GM19438 (cell line): ENCODE results near the gene TPT1.
"Not testable (repeated sequence)": the region's sequence is repeated elsewhere in the genome, so short reads cannot be mapped to it uniquely, and the experiment has no call there.

Experiments
- ATAC-seq: cut with Tn5 transposase; IDR thresholded peaks from one replicate; pipeline ENCODE4 v1.9.1; 2021; ENCODE audit warnings: low read depth; ENCODE audit not compliant: unreplicated experiment

TPT1 gene

GRCh38 chr13:45341034-45341798 lies at the start of gene TPT1:
TSS of gene TPT1 (minus strand) at chr13:45341183. CDS start at chr13:45341069, 114 bp downstream.
- peak; percentile 76 for ATAC-seq

DNA sequence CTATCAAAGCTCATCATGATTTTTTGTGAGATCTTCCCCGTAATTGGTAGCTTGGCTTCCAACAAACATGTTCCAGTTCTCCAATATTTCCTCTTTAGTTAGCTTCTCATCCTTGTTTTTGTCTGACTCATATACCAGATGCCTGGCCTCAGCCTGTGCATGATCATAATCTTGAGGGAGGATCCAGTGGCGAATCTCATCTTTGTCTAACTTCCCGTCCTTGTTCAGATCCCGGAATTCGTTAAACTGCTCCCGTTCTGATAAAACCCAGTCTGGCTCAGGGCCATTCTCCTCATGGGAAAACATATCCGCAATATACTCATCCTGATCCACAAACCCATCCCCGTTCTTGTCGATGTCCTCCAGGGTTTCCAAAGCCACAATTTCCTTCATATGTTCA lies 49.4 kb upstream of the TPT1 start:
- not testable (repeated sequence) for ATAC-seq

DNA sequence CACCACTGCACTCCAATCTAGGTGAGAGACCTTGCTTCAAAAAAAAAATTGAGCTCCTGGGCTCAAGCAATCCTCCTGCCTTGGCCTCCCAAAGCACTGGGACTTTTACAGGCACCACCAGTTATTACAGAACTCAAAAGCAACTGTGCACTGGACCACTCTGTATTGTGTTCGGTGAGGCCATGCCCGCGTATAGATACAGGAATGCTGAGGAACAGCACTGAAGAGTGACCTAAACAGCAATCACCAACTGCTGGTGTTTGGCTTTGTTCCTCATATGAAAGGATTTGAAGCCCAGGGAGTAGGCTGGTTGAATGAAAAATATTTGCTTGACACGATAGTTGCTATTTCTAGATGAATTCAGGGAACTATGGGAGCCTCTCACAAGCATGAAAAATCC lies 47.7 kb upstream of the TPT1 start:
- ATAC-seq, result no peak

GRCh38 chr13:45386892-45387575 lies 46.1 kb upstream of the TPT1 start:
- ATAC-seq, result not testable (repeated sequence)

GRCh38 chr13:45385907-45386553 lies 45.0 kb upstream of the TPT1 start:
- ATAC-seq, result no peak

DNA sequence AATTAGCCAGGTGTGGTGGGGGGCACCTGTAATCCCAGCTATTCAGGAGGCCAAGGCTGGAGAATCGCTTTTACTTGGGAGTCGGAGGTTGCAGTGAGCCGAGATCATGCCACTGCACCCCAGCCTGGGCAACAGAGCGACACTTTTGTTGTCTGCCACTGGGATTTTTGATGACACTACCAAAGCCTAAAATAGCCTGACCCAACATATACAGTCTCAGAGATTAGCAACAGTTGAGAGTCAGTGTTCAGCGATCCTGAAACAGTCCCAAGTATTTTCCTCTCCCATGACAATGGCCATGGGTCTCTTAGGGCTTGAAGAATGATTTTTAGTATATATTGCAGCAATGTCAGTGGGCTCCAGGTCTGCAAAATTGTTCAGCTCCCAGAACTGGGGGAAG lies 44.3 kb upstream of the TPT1 start:
- no peak for ATAC-seq

DNA sequence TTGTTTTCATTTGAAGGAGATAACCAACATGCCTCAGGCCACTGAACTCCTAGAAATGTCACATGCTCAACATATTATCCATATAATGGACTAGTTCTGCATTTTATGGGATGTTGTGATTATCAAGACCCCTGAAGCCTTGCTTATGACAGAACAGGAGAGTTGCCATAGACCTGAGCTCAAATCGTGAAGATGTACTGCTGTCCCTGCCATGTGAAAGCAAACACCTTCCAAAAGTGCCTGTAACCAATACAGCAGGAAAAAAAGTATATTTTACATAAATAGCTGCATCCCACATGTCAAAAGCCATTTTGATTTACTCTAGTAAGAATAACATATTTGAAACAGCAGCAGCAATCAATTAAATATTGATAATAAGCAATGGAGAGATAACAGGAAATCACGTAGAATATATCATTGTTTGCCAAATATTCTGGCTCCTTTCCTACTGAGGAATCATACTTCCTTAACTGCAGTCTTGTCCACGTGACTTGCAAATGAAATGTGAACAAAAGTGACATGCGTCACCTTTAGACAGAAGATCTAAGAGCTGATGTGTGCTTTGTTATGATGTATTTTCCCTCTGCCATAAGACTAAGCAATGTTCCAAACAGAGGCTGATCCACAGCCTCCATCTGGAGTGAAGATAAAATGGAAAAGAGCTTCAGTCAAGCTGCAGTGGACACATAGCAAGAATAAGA lies 43.6 kb upstream of the TPT1 start:
- ATAC-seq, result no peak

- not testable (repeated sequence) for ATAC-seq
These were observed 41.8 kb upstream of the TPT1 start for GRCh38 chr13:45382739-45383138.

- ATAC-seq, result no peak
These were observed 40.2 kb upstream of the TPT1 start for GRCh38 chr13:45381196-45381595.

DNA sequence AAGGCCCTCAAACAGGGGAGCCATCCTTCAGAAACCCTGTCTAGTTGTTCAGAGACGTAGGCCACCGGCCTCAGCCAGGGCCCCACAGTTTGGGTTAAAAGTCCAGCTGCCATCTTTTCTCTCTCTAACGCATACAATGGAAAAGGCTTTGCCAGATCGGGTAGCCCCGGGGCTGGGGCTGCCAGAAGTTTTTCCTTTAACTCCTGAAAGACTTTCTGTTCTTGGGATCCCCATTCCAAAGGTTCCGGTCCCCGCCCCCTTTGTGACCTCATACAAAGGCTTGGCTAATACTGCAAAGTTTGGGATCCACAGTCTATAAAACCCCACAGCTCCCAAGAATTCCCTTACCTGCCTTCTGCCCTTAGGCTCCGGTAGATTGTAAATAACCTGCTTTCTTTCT lies 39.7 kb upstream of the TPT1 start:
- not testable (repeated sequence) for ATAC-seq

- ATAC-seq, result not testable (repeated sequence)
These were observed 38.5 kb upstream of the TPT1 start for GRCh38 chr13:45379516-45379915.

DNA sequence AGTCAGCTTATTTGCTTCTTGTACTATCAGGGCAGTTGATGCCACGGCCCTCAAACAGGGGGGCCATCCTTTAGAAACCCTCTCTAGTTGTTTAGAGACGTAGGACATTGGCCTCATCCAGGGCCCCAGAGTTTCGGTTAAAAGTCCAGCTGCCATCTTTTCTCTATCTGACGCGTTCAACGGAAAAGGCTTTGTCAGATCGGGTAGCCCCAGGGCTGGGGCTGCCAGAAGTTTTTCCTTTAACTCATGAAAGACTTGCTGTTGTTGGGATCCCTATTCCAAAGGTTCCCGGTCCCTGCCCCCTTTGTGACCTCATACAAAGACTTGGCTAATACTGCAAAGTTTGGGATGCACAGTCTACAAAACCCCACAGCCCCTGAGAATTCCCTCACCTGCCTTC lies 37.8 kb upstream of the TPT1 start:
- not testable (repeated sequence) for ATAC-seq

- not testable (repeated sequence) for ATAC-seq
These were observed 36.3 kb upstream of the TPT1 start for GRCh38 chr13:45377314-45377713.

- ATAC-seq, result not testable (repeated sequence)
These were observed 35.7 kb upstream of the TPT1 start for GRCh38 chr13:45376651-45377050.

DNA sequence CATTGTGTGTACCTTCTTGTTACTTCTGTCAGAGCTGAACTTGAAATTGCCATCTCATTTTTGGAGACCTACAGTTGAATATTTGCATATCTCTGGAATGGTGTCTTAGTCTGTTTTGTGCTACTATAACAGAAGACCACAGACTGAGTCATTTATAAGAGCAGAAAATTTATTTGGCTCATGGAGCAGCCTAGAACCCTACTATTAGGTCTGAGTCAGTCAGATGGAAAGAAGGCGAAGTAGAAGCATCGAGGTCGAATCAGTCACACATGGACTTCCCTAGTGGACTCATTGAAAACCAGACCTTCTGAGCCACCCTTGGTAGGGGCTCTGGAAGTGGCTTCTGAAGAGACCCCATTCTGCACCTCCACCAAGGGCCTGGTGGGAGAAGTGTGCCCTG lies 33.9 kb upstream of the TPT1 start:
- ATAC-seq, result no peak

DNA sequence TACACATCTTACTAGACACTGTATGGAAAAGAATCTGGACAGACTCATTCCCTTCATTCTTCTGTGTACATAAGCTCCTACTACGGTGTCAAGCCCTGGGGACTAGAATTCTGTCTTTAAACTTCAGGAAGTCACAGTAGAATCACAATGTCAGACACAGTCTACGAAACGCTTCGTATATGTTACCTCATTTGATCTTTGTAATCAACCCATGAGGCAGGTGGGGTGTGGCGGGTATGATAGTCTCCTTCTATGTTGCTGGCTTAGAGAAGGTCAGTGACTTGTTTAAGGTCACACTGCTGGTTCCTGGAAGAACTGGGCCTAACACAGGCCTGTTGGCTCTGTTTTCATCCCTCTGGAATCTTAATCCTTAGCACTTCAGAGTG lies 32.2 kb upstream of the TPT1 start:
- ATAC-seq, result no peak

- ATAC-seq, result no peak
These were observed 31.5 kb upstream of the TPT1 start for GRCh38 chr13:45372189-45373161.

- ATAC-seq, result no peak
These were observed 30.0 kb upstream of the TPT1 start for GRCh38 chr13:45370922-45371406.

- no peak for ATAC-seq
These were observed 28.1 kb upstream of the TPT1 start for GRCh38 chr13:45369116-45369515.

- ATAC-seq, result no peak
These were observed 27.6 kb upstream of the TPT1 start for GRCh38 chr13:45368571-45368970.
